ENCODE measurements around the gene MECP2.

MECP2 gene

DNA sequence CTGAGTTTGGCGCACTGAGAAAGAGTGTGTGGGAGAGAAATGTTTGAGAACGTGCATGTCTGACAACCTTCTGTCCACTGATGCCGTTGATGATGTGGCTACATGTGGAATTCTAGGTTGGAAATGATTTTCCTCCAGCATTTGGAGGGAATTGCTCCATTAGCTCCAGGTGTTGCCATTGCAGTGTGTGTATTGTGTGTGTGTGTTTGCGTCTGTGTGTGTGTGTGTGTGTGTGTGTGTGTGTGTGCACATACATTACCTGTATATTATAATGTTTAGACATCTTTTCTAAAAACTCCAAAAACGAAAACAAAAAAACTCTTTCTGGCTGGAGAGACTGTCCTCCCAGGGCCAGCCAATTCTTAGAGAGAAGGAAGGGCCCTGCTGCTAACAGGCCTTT is 18.2 kb upstream of the MECP2 start:
- H3K4me3 ChIP-seq (ENCODE audit: low read depth, low read length): no peak overlapping the region
- TF ChIP-seq, protein P1, sequence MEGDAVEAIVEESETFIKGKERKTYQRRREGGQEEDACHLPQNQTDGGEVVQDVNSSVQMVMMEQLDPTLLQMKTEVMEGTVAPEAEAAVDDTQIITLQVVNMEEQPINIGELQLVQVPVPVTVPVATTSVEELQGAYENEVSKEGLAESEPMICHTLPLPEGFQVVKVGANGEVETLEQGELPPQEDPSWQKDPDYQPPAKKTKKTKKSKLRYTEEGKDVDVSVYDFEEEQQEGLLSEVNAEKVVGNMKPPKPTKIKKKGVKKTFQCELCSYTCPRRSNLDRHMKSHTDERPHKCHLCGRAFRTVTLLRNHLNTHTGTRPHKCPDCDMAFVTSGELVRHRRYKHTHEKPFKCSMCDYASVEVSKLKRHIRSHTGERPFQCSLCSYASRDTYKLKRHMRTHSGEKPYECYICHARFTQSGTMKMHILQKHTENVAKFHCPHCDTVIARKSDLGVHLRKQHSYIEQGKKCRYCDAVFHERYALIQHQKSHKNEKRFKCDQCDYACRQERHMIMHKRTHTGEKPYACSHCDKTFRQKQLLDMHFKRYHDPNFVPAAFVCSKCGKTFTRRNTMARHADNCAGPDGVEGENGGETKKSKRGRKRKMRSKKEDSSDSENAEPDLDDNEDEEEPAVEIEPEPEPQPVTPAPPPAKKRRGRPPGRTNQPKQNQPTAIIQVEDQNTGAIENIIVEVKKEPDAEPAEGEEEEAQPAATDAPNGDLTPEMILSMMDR (IDR thresholded peaks at IDR 0.05; ENCODE audit: low read depth, low read length, missing control alignments): no peak
- no peak for DNase-seq (ENCODE audit: low read depth)

DNA sequence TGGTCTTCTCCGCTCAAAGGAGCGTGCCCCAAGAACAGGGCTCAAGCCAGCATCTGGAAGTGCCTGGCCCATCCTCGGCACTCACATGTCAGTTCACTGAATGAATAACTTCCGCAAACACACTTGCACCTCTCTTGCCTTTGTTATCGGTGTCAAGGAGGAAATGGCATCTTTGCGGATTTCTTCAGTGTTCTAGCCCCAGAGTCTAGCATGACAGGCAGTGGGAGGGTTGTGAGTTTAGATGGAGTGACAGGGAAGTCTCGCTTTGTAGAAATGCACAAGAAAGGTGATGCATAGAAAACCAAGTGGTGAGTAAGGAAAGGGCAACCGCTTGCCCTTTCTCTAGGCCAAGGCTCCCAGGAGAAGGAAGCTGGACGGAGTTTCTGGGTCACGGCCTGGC is 17.6 kb upstream of the MECP2 start:
- DNase-seq (ENCODE audit: low read depth): no peak
- no peak overlapping the region for H3K4me3 ChIP-seq (ENCODE audit: low read depth, low read length)
- TF ChIP-seq, protein P1 (IDR thresholded peaks at IDR 0.05; ENCODE audit: low read depth, low read length, missing control alignments): no peak

DNA sequence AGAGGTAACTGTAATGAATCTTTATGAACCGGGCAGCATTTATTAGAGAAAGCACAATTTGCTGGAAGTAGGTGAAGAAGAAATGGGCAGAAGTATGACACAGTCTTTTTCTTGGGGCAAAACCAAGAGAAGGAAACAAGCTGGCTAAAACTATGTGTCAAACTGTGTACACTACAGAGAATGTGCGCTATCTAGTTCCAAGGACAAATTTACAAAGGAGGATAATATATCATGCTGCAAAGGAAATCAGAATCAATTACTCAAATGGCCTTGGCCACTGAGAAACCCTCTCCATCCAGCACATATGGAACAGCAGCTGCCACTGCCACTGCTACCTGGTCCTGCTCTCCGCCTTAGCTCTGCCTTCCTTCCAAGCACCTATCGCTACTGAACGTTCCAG is 17.1 kb upstream of the MECP2 start:
- TF ChIP-seq, protein P1 (IDR thresholded peaks at IDR 0.05; ENCODE audit: low read depth, low read length, missing control alignments): no peak
- no peak for DNase-seq (ENCODE audit: low read depth)
- no peak overlapping the region for H3K4me3 ChIP-seq (ENCODE audit: low read depth, low read length)

DNA sequence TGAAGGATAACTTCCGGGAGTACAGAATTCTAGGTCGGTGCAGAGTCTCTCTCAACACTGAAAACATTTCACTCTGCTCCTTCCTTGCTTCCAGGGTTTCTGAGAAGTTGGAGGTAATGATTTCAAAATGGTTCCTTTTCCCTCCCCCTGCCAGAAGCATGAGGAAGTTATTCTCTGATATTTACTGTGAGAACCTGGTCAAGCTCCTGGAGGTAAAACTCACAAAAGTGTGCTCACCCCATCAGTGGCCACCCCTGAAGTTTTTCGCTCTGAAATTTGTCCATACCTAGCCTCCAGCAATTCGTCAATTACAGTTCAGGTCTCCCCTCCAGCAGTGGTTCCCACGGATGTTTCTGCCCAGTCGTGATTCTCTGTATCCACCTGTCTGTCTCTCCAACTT is 16.2 kb upstream of the MECP2 start:
- DNase-seq (ENCODE audit: low read depth): no peak
- no peak overlapping the region for H3K4me3 ChIP-seq (ENCODE audit: low read depth, low read length)
- TF ChIP-seq, protein P1 (IDR thresholded peaks at IDR 0.05; ENCODE audit: low read depth, low read length, missing control alignments): no peak

DNA sequence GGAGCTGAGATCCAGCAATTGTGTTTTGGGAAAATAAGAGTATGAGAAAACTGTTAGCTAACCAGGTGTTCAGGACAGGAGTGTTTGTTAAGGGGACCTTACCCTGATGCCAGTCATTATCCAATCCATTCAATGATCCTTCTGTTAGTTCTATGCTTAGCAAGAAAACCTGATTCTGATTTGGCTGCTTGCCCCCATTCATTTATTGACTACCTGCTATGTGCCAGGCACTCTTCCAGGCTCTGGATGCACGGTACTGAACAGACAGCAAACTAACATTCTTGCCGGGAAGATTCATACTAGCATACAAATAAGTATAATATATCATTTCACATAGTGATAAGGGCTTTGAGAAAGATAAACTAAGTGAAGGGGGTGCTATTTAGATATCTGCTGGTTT is 1.0 kb upstream of the MECP2 start:
- TF ChIP-seq, protein P1 (IDR thresholded peaks at IDR 0.05; ENCODE audit: low read depth, low read length, missing control alignments): no peak
- no peak overlapping the region for H3K4me3 ChIP-seq (ENCODE audit: low read depth, low read length)
- DNase-seq (ENCODE audit: low read depth): no peak

DNA sequence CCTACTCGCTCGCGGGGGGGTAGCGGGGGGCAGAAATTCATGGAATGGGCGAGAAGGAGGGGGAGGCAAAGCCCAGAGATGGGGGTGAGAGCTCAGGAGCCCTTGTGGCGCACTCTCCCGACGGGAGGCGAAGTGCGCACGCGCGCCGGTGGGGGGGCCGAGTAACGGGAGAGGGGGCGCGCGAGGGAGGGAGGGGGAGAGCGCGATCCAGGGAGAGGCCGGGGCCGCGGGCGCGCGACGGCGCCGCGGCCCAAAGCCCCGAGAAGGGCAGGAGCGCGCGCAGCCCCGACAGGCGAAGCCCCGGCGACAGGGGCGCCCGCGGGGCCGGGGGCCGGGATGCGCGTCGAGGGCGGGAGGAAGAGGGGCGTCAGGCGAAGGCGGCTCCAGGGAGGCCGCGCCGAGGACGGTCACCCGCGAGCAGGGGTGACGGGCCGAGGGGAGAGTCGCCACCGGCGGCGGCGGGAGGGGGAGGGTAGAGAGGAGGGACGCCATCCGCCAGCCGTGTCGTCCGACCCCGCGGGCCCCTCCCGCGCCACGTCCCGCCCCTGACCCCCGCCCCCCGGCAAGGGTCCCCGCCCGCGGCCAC is 421 bp downstream of the MECP2 start:
- H3K4me3 ChIP-seq (ENCODE audit: low read depth, low read length): peak overlapping the region; percentile 84
- TF ChIP-seq, protein P1 (IDR thresholded peaks at IDR 0.05; ENCODE audit: low read depth, low read length, missing control alignments): no peak
- no peak for DNase-seq (ENCODE audit: low read depth)

All from GM12864 (cell line).